Osteoblast (primary cell): Measurements from ENCODE around the gene ZDHHC14. TPM values are rescaled to one million over a fixed set of nuclear protein-coding genes. Genes with fewer than 3 reads are reported as not detected.

ENCODE experiments used
- DNase-seq: peaks from one replicate; pipeline ENCODE4 v3.0.0; 2011; ENCODE audit warnings: low spot score, mixed read lengths; ENCODE audit not compliant: insufficient read length; ENCODE audit errors: missing footprints
- H2AFZ ChIP-seq: 2 replicates; pipeline ENCODE4 v1.6.0; 2011; ENCODE audit warnings: mild to moderate bottlenecking, low read length
- H3K27ac ChIP-seq: 2 replicates; pipeline ENCODE4 v1.5.1; 2011; ENCODE audit warnings: mild to moderate bottlenecking, low read depth, low read length, moderate library complexity
- H3K27me3 ChIP-seq: 2 replicates; pipeline ENCODE4 v1.6.0; 2012; ENCODE audit warnings: mild to moderate bottlenecking, control low read depth, inconsistent platforms, low read length, moderate library complexity; ENCODE audit not compliant: insufficient read depth
- H3K36me3 ChIP-seq: 2 replicates; pipeline ENCODE4 v1.5.1; 2011; ENCODE audit warnings: mild to moderate bottlenecking, low read length, control low read depth, moderate library complexity; ENCODE audit not compliant: insufficient read depth
- H3K4me1 ChIP-seq: 2 replicates; pipeline ENCODE4 v1.5.1; 2011; ENCODE audit warnings: mild to moderate bottlenecking, low read length, control low read depth, moderate library complexity; ENCODE audit not compliant: insufficient read depth
- H3K4me2 ChIP-seq: 2 replicates; pipeline ENCODE4 v1.6.0; 2011; ENCODE audit warnings: mild to moderate bottlenecking, low read length; ENCODE audit not compliant: insufficient read depth
- H3K4me3 ChIP-seq: fragments of 200-600 bp; sonication (generic); 3 replicates; pipeline ENCODE4 v1.5.1; 2012; ENCODE audit warnings: mild to moderate bottlenecking, low read length, inconsistent platforms; ENCODE audit not compliant: insufficient read depth
- H3K79me2 ChIP-seq: 2 replicates; pipeline ENCODE4 v1.6.0; 2012; ENCODE audit warnings: mild to moderate bottlenecking, low read length, control low read depth, inconsistent platforms; ENCODE audit not compliant: insufficient read depth
- H3K9me3 ChIP-seq: 2 replicates; pipeline ENCODE4 v1.5.1; 2011; ENCODE audit warnings: low read depth, low read length, control low read depth
- H4K20me1 ChIP-seq: 2 replicates; pipeline ENCODE4 v1.6.0; 2012; ENCODE audit warnings: mild to moderate bottlenecking, low read length, control low read depth; ENCODE audit not compliant: insufficient read depth
- CTCF ChIP-seq: IDR thresholded peaks from 2 replicates; pipeline ENCODE4 v1.5.1; 2011; ENCODE audit warnings: mild to moderate bottlenecking, low read depth, low read length, moderate library complexity; ENCODE audit errors: extremely low read depth
- total RNA-seq: library from RNA; depleted of rRNA; stranded (reverse); fragments of >200 nt; gene quantifications from 2 replicates; pipeline ENCODE4 v1.2.3, GENCODE V29; 2012

The ZDHHC14 gene
- total RNA-seq, 1 donor = 1.4 TPM

- TF ChIP-seq CTCF = no peak
- H3K9me3 ChIP-seq = no peaks in the 10 kb centered on the region
- H2AFZ ChIP-seq = no peak overlapping the region
- no peak for DNase-seq
- no peaks in the 10 kb centered on the region for H4K20me1 ChIP-seq
- H3K27ac ChIP-seq = no peak overlapping the region
- no peaks in the 10 kb centered on the region for H3K79me2 ChIP-seq
- no peaks in the 10 kb centered on the region for H3K4me1 ChIP-seq
- no peak overlapping the region for H3K4me3 ChIP-seq
- peaks cover 4% of the 10 kb centered on the region for H3K27me3 ChIP-seq
- H3K4me2 ChIP-seq = no peak overlapping the region
- no peaks in the 10 kb centered on the region for H3K36me3 ChIP-seq
These were observed 19.1 kb upstream of the ZDHHC14 start for GRCh38 chr6:157361886-157362285.

GRCh38 chr6:157364705-157365104, 16.3 kb upstream of the ZDHHC14 start:
- no peak for DNase-seq
- Histone ChIP-seq H3K27me3 (peaks cover 4% of the 10 kb centered on the region), H3K4me3 (no peak overlapping the region), H3K79me2 (no peaks in the 10 kb centered on the region), H3K27ac (no peak overlapping the region), H2AFZ (no peak overlapping the region), H3K36me3 (no peaks in the 10 kb centered on the region), H3K9me3 (no peaks in the 10 kb centered on the region), H4K20me1 (no peaks in the 10 kb centered on the region), H3K4me2 (no peak overlapping the region), H3K4me1 (no peaks in the 10 kb centered on the region)
- TF ChIP-seq CTCF = no peak

GRCh38 chr6:157366648-157367047, 14.3 kb upstream of the ZDHHC14 start:
- Histone ChIP-seq H3K27me3 (peaks cover 4% of the 10 kb centered on the region), H4K20me1 (no peaks in the 10 kb centered on the region), H3K36me3 (no peaks in the 10 kb centered on the region), H3K4me1 (no peaks in the 10 kb centered on the region), H3K9me3 (no peaks in the 10 kb centered on the region), H3K79me2 (no peaks in the 10 kb centered on the region), H3K4me2 (no peak overlapping the region), H3K4me3 (no peak overlapping the region), H3K27ac (no peak overlapping the region), H2AFZ (no peak overlapping the region)
- TF ChIP-seq CTCF = no peak
- no peak for DNase-seq

GRCh38 chr6:157368359-157369049, 12.5 kb upstream of the ZDHHC14 start:
- H3K4me3 ChIP-seq = no peak overlapping the region
- DNase-seq = no peak
- peaks cover 4% of the 10 kb centered on the region for H3K27me3 ChIP-seq
- H3K4me2 ChIP-seq = no peak overlapping the region
- no peak overlapping the region for H2AFZ ChIP-seq
- H3K9me3 ChIP-seq = no peaks in the 10 kb centered on the region
- H3K27ac ChIP-seq = no peak overlapping the region
- H3K36me3 ChIP-seq = no peaks in the 10 kb centered on the region
- H3K4me1 ChIP-seq = no peaks in the 10 kb centered on the region
- TF ChIP-seq CTCF = no peak
- no peaks in the 10 kb centered on the region for H3K79me2 ChIP-seq
- no peaks in the 10 kb centered on the region for H4K20me1 ChIP-seq
